ENCODE measurements around the gene ZMIZ1. TPM values are rescaled to one million over a fixed set of nuclear protein-coding genes. Genes with fewer than 3 reads are reported as not detected.

Gene ZMIZ1
- total RNA-seq, 1 experiment from 2014 or later, result 23.5 TPM

DNA sequence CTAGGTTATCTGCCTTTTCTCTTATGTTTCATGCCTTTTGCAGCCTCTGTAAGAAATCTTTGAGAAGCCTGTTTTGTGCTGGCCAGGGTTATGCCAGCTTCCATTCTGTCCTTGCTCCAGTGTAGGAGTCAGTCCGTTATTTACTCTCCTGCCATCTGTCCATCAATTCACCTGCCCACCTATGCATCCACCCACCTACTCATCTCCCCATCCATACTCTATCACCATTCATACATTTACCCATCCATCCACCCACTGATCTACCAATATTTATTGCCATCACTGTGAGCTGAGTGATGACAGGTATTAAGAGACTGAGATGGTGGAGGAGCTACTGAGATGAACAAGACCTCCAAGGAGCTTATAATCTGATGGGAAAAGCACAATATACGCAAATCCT, 265.8 kb downstream of the ZMIZ1 start:
- TF ChIP-seq, protein P1, sequence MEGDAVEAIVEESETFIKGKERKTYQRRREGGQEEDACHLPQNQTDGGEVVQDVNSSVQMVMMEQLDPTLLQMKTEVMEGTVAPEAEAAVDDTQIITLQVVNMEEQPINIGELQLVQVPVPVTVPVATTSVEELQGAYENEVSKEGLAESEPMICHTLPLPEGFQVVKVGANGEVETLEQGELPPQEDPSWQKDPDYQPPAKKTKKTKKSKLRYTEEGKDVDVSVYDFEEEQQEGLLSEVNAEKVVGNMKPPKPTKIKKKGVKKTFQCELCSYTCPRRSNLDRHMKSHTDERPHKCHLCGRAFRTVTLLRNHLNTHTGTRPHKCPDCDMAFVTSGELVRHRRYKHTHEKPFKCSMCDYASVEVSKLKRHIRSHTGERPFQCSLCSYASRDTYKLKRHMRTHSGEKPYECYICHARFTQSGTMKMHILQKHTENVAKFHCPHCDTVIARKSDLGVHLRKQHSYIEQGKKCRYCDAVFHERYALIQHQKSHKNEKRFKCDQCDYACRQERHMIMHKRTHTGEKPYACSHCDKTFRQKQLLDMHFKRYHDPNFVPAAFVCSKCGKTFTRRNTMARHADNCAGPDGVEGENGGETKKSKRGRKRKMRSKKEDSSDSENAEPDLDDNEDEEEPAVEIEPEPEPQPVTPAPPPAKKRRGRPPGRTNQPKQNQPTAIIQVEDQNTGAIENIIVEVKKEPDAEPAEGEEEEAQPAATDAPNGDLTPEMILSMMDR (IDR thresholded peaks at IDR 0.05; ENCODE audit: unreplicated experiment), result no peak
- no peaks in the 10 kb centered on the region for H3K36me3 Mint-ChIP-seq (ENCODE audit: insufficient read depth, unreplicated experiment)
- intact Hi-C loops (cut with micrococcal nuclease; ENCODE audit: unreplicated experiment), result no loop called here
- no peaks in the 10 kb centered on the region for H3K4me1 Mint-ChIP-seq (ENCODE audit: low read depth, unreplicated experiment)
- no peak for DNase-seq
- peaks cover 28% of the 10 kb centered on the region for H3K27me3 Mint-ChIP-seq (ENCODE audit: unreplicated experiment)
- no peaks in the 10 kb centered on the region for H3K9me3 Mint-ChIP-seq (ENCODE audit: low read depth, unreplicated experiment)
- no peak overlapping the region for H3K27ac Mint-ChIP-seq (ENCODE audit: unreplicated experiment)
- CTCF ChIA-PET, result interaction anchor here (1.1 kb wide), 1 partner anchor 17 kb away, joined by 6 read pairs; no protein-coding TSS in a partner anchor
- no peak overlapping the region for H3K4me3 Mint-ChIP-seq (ENCODE audit: low read depth, unreplicated experiment)
- no TSS peak for BruUV-seq (replicated peaks)

DNA sequence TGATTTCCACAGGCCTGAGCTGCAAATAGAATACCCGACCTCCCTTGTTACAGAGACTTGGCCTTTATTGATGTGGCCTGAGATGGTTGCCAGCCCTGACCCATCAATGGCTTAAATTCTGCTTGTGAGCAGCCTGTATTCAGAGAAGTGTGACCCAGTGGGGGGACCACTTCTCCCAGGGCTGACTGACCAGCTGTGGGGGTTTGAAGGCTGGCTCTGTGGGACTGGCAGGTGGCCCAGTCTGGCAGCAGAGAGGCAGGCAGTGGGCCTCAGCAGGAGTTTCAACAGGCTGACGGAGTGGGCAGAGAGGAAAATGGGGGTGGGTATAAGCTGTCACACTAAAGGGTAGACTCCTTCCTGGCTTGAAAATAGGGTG, 266.3 kb downstream of the ZMIZ1 start:
- CTCF ChIA-PET, result interaction anchor here (1.1 kb wide), 1 partner anchor 16 kb away, joined by 6 read pairs; no protein-coding TSS in a partner anchor
- BruUV-seq (replicated peaks), result no TSS peak

DNA sequence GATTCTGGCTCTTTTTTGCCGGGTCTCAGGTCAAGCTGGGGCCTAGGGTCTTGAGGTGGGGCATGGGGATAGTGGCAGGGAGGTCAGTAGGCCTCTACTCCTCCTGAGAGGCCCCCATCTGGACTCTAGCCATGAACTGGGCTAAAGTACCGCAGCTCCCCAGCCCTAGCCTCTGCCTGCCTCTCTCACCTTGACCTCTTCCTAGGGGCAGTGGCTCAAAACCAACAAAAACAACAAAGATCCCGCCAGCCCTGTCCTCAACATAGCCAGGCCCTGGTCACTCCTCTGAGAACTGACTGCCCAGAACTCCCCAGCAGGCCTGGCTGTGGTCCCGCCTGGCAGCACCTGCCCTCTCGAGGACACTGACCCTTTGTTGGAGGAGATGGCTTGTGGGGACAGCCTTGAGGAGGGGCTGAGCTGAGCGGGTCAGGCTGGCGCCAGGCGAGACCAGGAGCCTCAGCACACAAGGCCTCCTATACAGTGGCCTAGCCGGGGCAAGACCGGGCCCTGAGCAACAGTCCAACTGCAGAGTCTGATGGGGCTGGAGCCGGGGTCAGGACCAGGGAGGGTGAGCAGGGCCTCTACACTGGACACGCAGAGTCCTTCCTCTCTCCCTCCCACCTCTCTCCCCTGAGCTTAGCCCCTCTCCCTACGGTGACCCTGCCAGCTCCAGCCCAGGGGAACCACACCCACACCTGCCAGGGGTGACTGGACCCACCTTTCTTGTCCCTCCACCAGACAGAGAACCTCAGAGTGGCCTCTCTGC, 266.9 kb downstream of the ZMIZ1 start:
- intact Hi-C loops (cut with micrococcal nuclease; ENCODE audit: unreplicated experiment), result no loop called here
- TF ChIP-seq, protein P1 (IDR thresholded peaks at IDR 0.05; ENCODE audit: unreplicated experiment), result no peak
- Mint-ChIP-seq H3K4me3 (ENCODE audit: low read depth, unreplicated experiment) (no peak overlapping the region), H3K36me3 (ENCODE audit: insufficient read depth, unreplicated experiment) (no peaks in the 10 kb centered on the region), H3K27me3 (ENCODE audit: unreplicated experiment) (peaks cover 28% of the 10 kb centered on the region), H3K27ac (ENCODE audit: unreplicated experiment) (no peak overlapping the region), H3K4me1 (ENCODE audit: low read depth, unreplicated experiment) (no peaks in the 10 kb centered on the region), H3K9me3 (ENCODE audit: low read depth, unreplicated experiment) (no peaks in the 10 kb centered on the region)
- CTCF ChIA-PET, result no interaction called here
- BruUV-seq (replicated peaks), result no TSS peak
- no peak for DNase-seq

More for the DNA sequence above, 266.3 kb downstream of the ZMIZ1 start:
- TF ChIP-seq, protein P1 (IDR thresholded peaks at IDR 0.05; ENCODE audit: unreplicated experiment), result no peak
- intact Hi-C loops (cut with micrococcal nuclease; ENCODE audit: unreplicated experiment), result no loop called here
- H3K9me3 Mint-ChIP-seq (ENCODE audit: low read depth, unreplicated experiment), result no peaks in the 10 kb centered on the region
- no peak overlapping the region for H3K27ac Mint-ChIP-seq (ENCODE audit: unreplicated experiment)
- H3K4me1 Mint-ChIP-seq (ENCODE audit: low read depth, unreplicated experiment), result no peaks in the 10 kb centered on the region
- H3K4me3 Mint-ChIP-seq (ENCODE audit: low read depth, unreplicated experiment), result no peak overlapping the region
- DNase-seq, result no peak
- H3K27me3 Mint-ChIP-seq (ENCODE audit: unreplicated experiment), result peaks cover 28% of the 10 kb centered on the region
- no peaks in the 10 kb centered on the region for H3K36me3 Mint-ChIP-seq (ENCODE audit: insufficient read depth, unreplicated experiment)

DNA sequence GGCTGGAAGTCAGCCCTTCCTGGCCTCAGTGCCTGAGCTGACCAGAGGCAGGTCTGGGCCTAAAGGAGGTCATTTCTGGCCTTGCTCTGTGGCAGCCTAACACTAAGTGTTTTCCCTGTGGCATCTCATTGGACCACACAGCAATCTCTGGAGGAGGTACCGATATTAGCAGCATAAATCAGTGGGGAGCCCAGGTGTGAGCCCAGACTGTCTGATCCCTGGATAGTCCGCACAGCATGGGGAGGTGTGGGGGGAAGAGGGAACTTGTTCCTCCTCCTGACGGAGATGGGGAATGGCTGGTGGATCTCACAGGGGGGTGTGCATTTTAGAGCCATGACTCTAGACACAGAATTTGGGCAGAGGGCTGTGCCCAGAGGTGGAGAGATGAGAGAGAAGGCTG, 267.5 kb downstream of the ZMIZ1 start:
- BruUV-seq (replicated peaks), result no TSS peak
- Mint-ChIP-seq H3K9me3 (ENCODE audit: low read depth, unreplicated experiment) (no peaks in the 10 kb centered on the region), H3K27me3 (ENCODE audit: unreplicated experiment) (peaks cover 28% of the 10 kb centered on the region), H3K4me3 (ENCODE audit: low read depth, unreplicated experiment) (no peak overlapping the region), H3K36me3 (ENCODE audit: insufficient read depth, unreplicated experiment) (no peaks in the 10 kb centered on the region), H3K4me1 (ENCODE audit: low read depth, unreplicated experiment) (no peaks in the 10 kb centered on the region), H3K27ac (ENCODE audit: unreplicated experiment) (no peak overlapping the region)
- no peak for DNase-seq
- TF ChIP-seq, protein P1 (IDR thresholded peaks at IDR 0.05; ENCODE audit: unreplicated experiment), result no peak
- CTCF ChIA-PET, result interaction anchor here (1.2 kb wide), 1 partner anchor 17 kb away, joined by 3 read pairs; no protein-coding TSS in a partner anchor
- intact Hi-C loops (cut with micrococcal nuclease; ENCODE audit: unreplicated experiment), result no loop called here

All from Calu3 (cell line).